Activated CD8-positive, alpha-beta memory T cell treated with anti-CD3 and anti-CD28 coated beads for 4 hours (primary cell): Measurements from ENCODE around the gene SH3RF3.

ENCODE experiments used
- DNase-seq, 2 donors: peaks; one replicate each; pipeline ENCODE4 v3.0.0-alpha.2; 2020; ENCODE audit warnings: low read depth in 2 of 2

SH3RF3 gene

GRCh38 chr2:109284826-109285225 lies 155.8 kb downstream of the SH3RF3 start:
- no peak for DNase-seq

- no peak for DNase-seq
Measured at GRCh38 chr2:109285244-109285651, 156.2 kb downstream of the SH3RF3 start.

GRCh38 chr2:109287413-109287812 lies 158.4 kb downstream of the SH3RF3 start:
- DNase-seq: no peak

- DNase-seq: no peak
Measured at GRCh38 chr2:109287838-109288237, 158.8 kb downstream of the SH3RF3 start.

- no peak for DNase-seq
Measured at GRCh38 chr2:109288544-109289368, 159.8 kb downstream of the SH3RF3 start.

- no peak for DNase-seq
Measured at GRCh38 chr2:109289504-109290222, 160.7 kb downstream of the SH3RF3 start.

- DNase-seq: no peak
Measured at GRCh38 chr2:109290887-109291643, 162.1 kb downstream of the SH3RF3 start.

- DNase-seq: no peak
Measured at GRCh38 chr2:109292386-109292785, 163.4 kb downstream of the SH3RF3 start.

- no peak for DNase-seq
Measured at GRCh38 chr2:109293663-109294062, 164.7 kb downstream of the SH3RF3 start.

- DNase-seq: no peak
Measured at GRCh38 chr2:109294523-109294922, 165.5 kb downstream of the SH3RF3 start.

GRCh38 chr2:109295070-109295780 lies 166.2 kb downstream of the SH3RF3 start:
- DNase-seq: no peak

GRCh38 chr2:109295781-109296117 lies 166.7 kb downstream of the SH3RF3 start:
- no peak for DNase-seq

GRCh38 chr2:109297566-109298490 lies 168.8 kb downstream of the SH3RF3 start:
- no peak for DNase-seq

GRCh38 chr2:109298851-109299250 lies 169.8 kb downstream of the SH3RF3 start:
- no peak for DNase-seq

- DNase-seq: no peak
Measured at GRCh38 chr2:109299536-109299935, 170.5 kb downstream of the SH3RF3 start.

GRCh38 chr2:109300582-109300981 lies 171.6 kb downstream of the SH3RF3 start:
- no peak for DNase-seq

GRCh38 chr2:109301746-109302145 lies 172.7 kb downstream of the SH3RF3 start:
- DNase-seq: no peak

GRCh38 chr2:109302319-109302718 lies 173.3 kb downstream of the SH3RF3 start:
- no peak for DNase-seq

GRCh38 chr2:109304242-109304641 lies 175.2 kb downstream of the SH3RF3 start:
- no peak for DNase-seq

GRCh38 chr2:109304731-109305470 lies 175.9 kb downstream of the SH3RF3 start:
- DNase-seq: no peak
